Measurements from ENCODE around the gene SMIM28. TPM values are rescaled to one million over a fixed set of nuclear protein-coding genes. Genes with fewer than 3 reads are reported as not detected.
A peak's percentile ranks its signal among the peaks of the same experiment; 100 is the strongest.

The SMIM28 gene
- total RNA-seq, 1 experiment from 2014 or later = 0.12 TPM

- H3K4me3 ChIP-seq = no peak overlapping the region
- no peak overlapping the region for H3K27ac ChIP-seq
- no peaks in the 10 kb centered on the region for H3K36me3 ChIP-seq
- H3K4me1 ChIP-seq = peaks cover 10% of the 10 kb centered on the region
- H3K9me3 ChIP-seq (replicated peaks) = no peaks in the 10 kb centered on the region
- H3K27me3 ChIP-seq = no peaks in the 10 kb centered on the region
- DNase-seq = no peak
These were observed 10.1 kb downstream of the SMIM28 start for GRCh38 chr6:138387577-138388368.

GRCh38 chr6:138389551-138389950 lies 11.8 kb downstream of the SMIM28 start:
- H3K4me1 ChIP-seq = no peaks in the 10 kb centered on the region
- no peak for DNase-seq
- no peak overlapping the region for H3K4me3 ChIP-seq
- no peak overlapping the region for H3K27ac ChIP-seq
- H3K36me3 ChIP-seq = no peaks in the 10 kb centered on the region
- no peaks in the 10 kb centered on the region for H3K27me3 ChIP-seq
- H3K9me3 ChIP-seq (replicated peaks) = no peaks in the 10 kb centered on the region

- Histone ChIP-seq H3K9me3 (replicated peaks) (no peaks in the 10 kb centered on the region), H3K36me3 (no peaks in the 10 kb centered on the region), H3K27ac (no peak overlapping the region), H3K4me3 (no peak overlapping the region), H3K27me3 (no peaks in the 10 kb centered on the region), H3K4me1 (no peaks in the 10 kb centered on the region)
- no peak for DNase-seq
These were observed 16.4 kb downstream of the SMIM28 start for GRCh38 chr6:138393871-138394783.

GRCh38 chr6:138396709-138397108 lies 19.0 kb downstream of the SMIM28 start:
- no peak for DNase-seq
- no peaks in the 10 kb centered on the region for H3K4me1 ChIP-seq
- H3K27me3 ChIP-seq = no peaks in the 10 kb centered on the region
- H3K9me3 ChIP-seq (replicated peaks) = no peaks in the 10 kb centered on the region
- H3K4me3 ChIP-seq = no peak overlapping the region
- H3K36me3 ChIP-seq = no peaks in the 10 kb centered on the region
- H3K27ac ChIP-seq = no peak overlapping the region

- Histone ChIP-seq H3K4me1 (no peaks in the 10 kb centered on the region), H3K9me3 (replicated peaks) (no peaks in the 10 kb centered on the region), H3K27ac (no peak overlapping the region), H3K36me3 (no peaks in the 10 kb centered on the region), H3K4me3 (no peak overlapping the region), H3K27me3 (no peaks in the 10 kb centered on the region)
- no peak for DNase-seq
These were observed 19.7 kb downstream of the SMIM28 start for GRCh38 chr6:138397128-138398122.

- DNase-seq = no peak
- no peak overlapping the region for H3K4me3 ChIP-seq
- no peaks in the 10 kb centered on the region for H3K36me3 ChIP-seq
- no peaks in the 10 kb centered on the region for H3K9me3 ChIP-seq (replicated peaks)
- H3K4me1 ChIP-seq = no peaks in the 10 kb centered on the region
- no peak overlapping the region for H3K27ac ChIP-seq
- H3K27me3 ChIP-seq = no peaks in the 10 kb centered on the region
These were observed 22.6 kb downstream of the SMIM28 start for GRCh38 chr6:138400326-138400725.

GRCh38 chr6:138401960-138402837 lies 24.5 kb downstream of the SMIM28 start:
- peaks cover 5% of the 10 kb centered on the region for H3K36me3 ChIP-seq

GRCh38 chr6:138402838-138403187 lies 25.1 kb downstream of the SMIM28 start:
- H3K9me3 ChIP-seq (replicated peaks) = no peaks in the 10 kb centered on the region
- DNase-seq = no peak
- peak overlapping the region; percentile 91 for H3K27ac ChIP-seq
- H3K4me1 ChIP-seq = no peaks in the 10 kb centered on the region
- H3K4me3 ChIP-seq = peak overlapping the region; percentile 75
- no peaks in the 10 kb centered on the region for H3K27me3 ChIP-seq
- H3K36me3 ChIP-seq = peaks cover 5% of the 10 kb centered on the region

More at GRCh38 chr6:138401960-138402837, 24.5 kb downstream of the SMIM28 start:
- H3K4me1 ChIP-seq = no peaks in the 10 kb centered on the region
- H3K4me3 ChIP-seq = no peak overlapping the region
- no peaks in the 10 kb centered on the region for H3K27me3 ChIP-seq
- H3K27ac ChIP-seq = no peak overlapping the region
- DNase-seq = no peak
- no peaks in the 10 kb centered on the region for H3K9me3 ChIP-seq (replicated peaks)

GRCh38 chr6:138403324-138403800 lies 25.7 kb downstream of the SMIM28 start:
- DNase-seq = peak; percentile 64 to 70
- Histone ChIP-seq H3K27ac (peak overlapping the region; percentile 91), H3K36me3 (peaks cover 9% of the 10 kb centered on the region), H3K27me3 (no peaks in the 10 kb centered on the region), H3K4me3 (peak overlapping the region; percentile 75), H3K4me1 (no peaks in the 10 kb centered on the region), H3K9me3 (replicated peaks) (no peaks in the 10 kb centered on the region)

GRCh38 chr6:138403801-138404665 lies 26.3 kb downstream of the SMIM28 start, which contains the start of gene HEBP2:
Gene HEBP2, plus strand, starts transcription at chr6:138404223. Its CDS starts 273 bp downstream, at chr6:138404496.
- Histone ChIP-seq H3K27ac (peak within 1 kb of the TSS; percentile 91), H3K9me3 (replicated peaks) (no peaks in the 10 kb centered on the region), H3K4me3 (peak within 1 kb of the TSS; percentile 75), H3K27me3 (no peaks in the 10 kb centered on the region), H3K36me3 (peaks cover 10% of the 10 kb centered on the region), H3K4me1 (no peaks in the 10 kb centered on the region)
- peak; percentile 97 to 98 for DNase-seq

- peak overlapping the region; percentile 36; the same call in 1 of the 2 replicates for H3K27ac ChIP-seq
- peaks cover 10% of the 10 kb centered on the region for H3K36me3 ChIP-seq
- no peaks in the 10 kb centered on the region for H3K9me3 ChIP-seq (replicated peaks)
- H3K27me3 ChIP-seq = no peaks in the 10 kb centered on the region
- no peak for DNase-seq
- H3K4me3 ChIP-seq = peak overlapping the region; percentile 75
- no peaks in the 10 kb centered on the region for H3K4me1 ChIP-seq
These were observed 27.1 kb downstream of the SMIM28 start for GRCh38 chr6:138404666-138405337.

GRCh38 chr6:138405816-138406413 lies 28.2 kb downstream of the SMIM28 start:
- Histone ChIP-seq H3K36me3 (peaks cover 12% of the 10 kb centered on the region), H3K27ac (no peak overlapping the region), H3K4me3 (no peak overlapping the region), H3K27me3 (no peaks in the 10 kb centered on the region), H3K9me3 (replicated peaks) (no peaks in the 10 kb centered on the region), H3K4me1 (no peaks in the 10 kb centered on the region)
- no peak for DNase-seq
